B cell (primary cell): ENCODE measurements around the gene BLOC1S1. TPM values are rescaled to one million over a fixed set of nuclear protein-coding genes. Genes with fewer than 3 reads are reported as not detected.

ENCODE experiments used
- ATAC-seq: fragments of 200-7000 bp; cut with Tn5 transposase; one replicate; pipeline ENCODE4 v1.10.0; 2021; ENCODE audit warnings: low read depth, mild to moderate bottlenecking, moderate number of reproducible peaks, moderate library complexity
- CTCF ChIA-PET: fragments of 350-600 bp; sonication (Branson Sonifier 250); formaldehyde crosslinking; loops from one replicate; lab custom pipeline; 2021; ENCODE audit warnings: antibody characterized with exemption, inconsistent platforms; lab: Charles Lee
- POLR2A ChIA-PET: fragments of 350-600 bp; sonication (Branson Sonifier 250); formaldehyde crosslinking; loops from one replicate; lab custom pipeline; 2021; ENCODE audit warnings: antibody characterized with exemption; lab: Charles Lee
- DNase-seq: peaks from one replicate; pipeline ENCODE4 v3.0.0; 2013
- H2AFZ ChIP-seq: 2 replicates; pipeline ENCODE4 v1.6.1; 2012; ENCODE audit warnings: mild to moderate bottlenecking, low read depth, low read length; ENCODE audit not compliant: insufficient read depth, poor library complexity, severe bottlenecking
- H3K27ac ChIP-seq, 2 donors: 1 replicate in 1 of 2; 2 replicates in 1 of 2; pipeline ENCODE4 v1.5.1; 2012 to 2013; ENCODE audit warnings: low read length in 2 of 2, mild to moderate bottlenecking in 2 of 2, moderate library complexity in 1 of 2
- H3K27me3 ChIP-seq, 4 experiments: fragments of 200-600 bp in 1 of 4; sonication (generic) in 1 of 4; replicated peaks in 1 of 4; 1 replicate in 2 of 4; 2 replicates in 2 of 4; pipeline versions ENCODE4 v1.6.1 to v1.7.0; 2013 to 2016; ENCODE audit warnings: low read length in 3 of 4, mild to moderate bottlenecking in 2 of 4, mixed read lengths in 1 of 4, moderate library complexity in 1 of 4; ENCODE audit not compliant: insufficient read depth in 4 of 4, control insufficient read depth in 3 of 4; ENCODE audit errors: control extremely low read depth in 1 of 4
- H3K36me3 ChIP-seq, 2 experiments: replicated peaks in 1 of 2; 1 replicate in 1 of 2; 2 replicates in 1 of 2; pipeline versions ENCODE4 v1.6.1 to v1.7.1; 2013; ENCODE audit warnings: low read length in 1 of 2; ENCODE audit not compliant: insufficient read depth in 2 of 2, control insufficient read depth in 1 of 2; ENCODE audit errors: control extremely low read depth in 1 of 2, extremely low read depth in 1 of 2
- H3K4me1 ChIP-seq, 2 donors: fragments of 200-600 bp in 1 of 2; sonication (generic) in 1 of 2; 1 replicate in 1 of 2; 2 replicates in 1 of 2; pipeline versions ENCODE4 v1.5.1 to v1.6.1; 2013 to 2017; ENCODE audit warnings: low read length in 2 of 2; ENCODE audit not compliant: control insufficient read depth in 2 of 2, insufficient read depth in 2 of 2
- H3K4me2 ChIP-seq: replicated peaks from 2 replicates; pipeline ENCODE3; 2012; ENCODE audit warnings: mild to moderate bottlenecking, low read depth, low read length; ENCODE audit not compliant: poor library complexity, severe bottlenecking
- H3K4me3 ChIP-seq, 5 experiments: fragments of 200-600 bp in 1 of 5; sonication (generic) in 1 of 5; 1 replicate in 3 of 5; 2 replicates in 2 of 5; pipeline versions ENCODE4 v1.5.1 to v1.7.0; 2011 to 2016; ENCODE audit warnings: low read length in 4 of 5, mild to moderate bottlenecking in 4 of 5, low read depth in 2 of 5, control low read depth in 1 of 5, moderate library complexity in 1 of 5; ENCODE audit not compliant: insufficient read depth in 1 of 5; ENCODE audit errors: control extremely low read depth in 1 of 5, extremely low read depth in 1 of 5
- H3K79me2 ChIP-seq: fragments of 200-600 bp; sonication (generic); one replicate; pipeline ENCODE4 v1.6.0; 2016; ENCODE audit warnings: low read length; ENCODE audit not compliant: control insufficient read depth, insufficient read depth
- H3K9ac ChIP-seq: fragments of 200-600 bp; sonication (generic); 2 replicates; pipeline ENCODE4 v1.6.1; 2017; ENCODE audit warnings: mild to moderate bottlenecking, low read length, moderate library complexity
- H3K9me3 ChIP-seq, 3 donors: one replicate each; pipeline versions ENCODE4 v1.6.1 to v1.7.1; 2013; ENCODE audit warnings: low read length in 2 of 3; ENCODE audit not compliant: control insufficient read depth in 2 of 3, insufficient read depth in 1 of 3; ENCODE audit errors: control extremely low read depth in 1 of 3
- H4K20me1 ChIP-seq: 2 replicates; pipeline ENCODE4 v1.6.0; 2012; ENCODE audit warnings: mild to moderate bottlenecking, low read length; ENCODE audit not compliant: insufficient read depth, control insufficient read depth, poor library complexity, severe bottlenecking
- H3K27ac Mint-ChIP-seq: one replicate; pipeline ENCODE4 v1.8.0; 2021; ENCODE audit warnings: mixed read lengths
- H3K27me3 Mint-ChIP-seq: one replicate; pipeline ENCODE4 v1.8.0; 2021; ENCODE audit warnings: mixed read lengths
- H3K4me1 Mint-ChIP-seq: one replicate; pipeline ENCODE4 v1.8.0; 2021; ENCODE audit warnings: mixed read lengths
- H3K4me3 Mint-ChIP-seq: one replicate; pipeline ENCODE4 v1.8.0; 2021; ENCODE audit warnings: mixed read lengths
- H3K9me3 Mint-ChIP-seq: one replicate; pipeline ENCODE4 v1.8.0; 2022; ENCODE audit warnings: mixed read lengths; ENCODE audit not compliant: insufficient read depth
- CTCF ChIP-seq: fragments of 200-600 bp; IDR thresholded peaks from one replicate; pipeline ENCODE4 v1.8.0; 2022; ENCODE audit warnings: antibody characterized with exemption, mild to moderate bottlenecking
- EZH2 ChIP-seq: IDR thresholded peaks from 2 replicates; pipeline ENCODE4 v1.6.1; 2012; ENCODE audit warnings: borderline replicate concordance, low read depth, mild to moderate bottlenecking, moderate library complexity, low read length; ENCODE audit not compliant: insufficient read depth, poor library complexity, severe bottlenecking
- WGBS: methylation state at CpG from one replicate; pipeline ENCODE4 v1.1.5; 2013; ENCODE audit warnings: missing lambda C conversion rate; ENCODE audit not compliant: insufficient coverage; 5-methylcytosine and 5-hydroxymethylcytosine counted together
- intact Hi-C: fragments of 100-400 bp; cut with micrococcal nuclease; formaldehyde crosslinking; loops from one replicate; pipeline ENCODE4 v1.10.0; 2022
- polyA plus RNA-seq: library from polyadenylated mRNA; depleted of rRNA; stranded (reverse); fragments of >200 nt; gene quantifications from 2 replicates; pipeline ENCODE4 v1.2.3, GENCODE V29; 2012
- small RNA-seq: library from RNA; depleted of rRNA; stranded (forward); fragments of <200 nt; gene quantifications from one replicate; pipeline ENCODE3, GENCODE V24; 2012; ENCODE audit warnings: low replicate concordance, low read depth; ENCODE audit not compliant: insufficient read length
- total RNA-seq, 2 donors: library from RNA; stranded (reverse); fragments of 120-200 nt in 1 of 2; gene quantifications; 1 replicate in 1 of 2; 2 replicates in 1 of 2; pipeline versions ENCODE4 v1.2.3 to v1.2.4, GENCODE V29; 2013 to 2022

The BLOC1S1 gene
- total and polyA plus RNA-seq, 2 donors (not counting 1 experiment from before 2014, with no cell fraction given), result 71.1 to 229 TPM

GRCh38 chr12:55765736-55766290 is 50.0 kb downstream of the BLOC1S1 start:
- Histone ChIP-seq H3K27ac (no peak overlapping the region), H3K4me3 (no peak overlapping the region), H3K36me3 (peaks cover 6 to 50% of the 10 kb centered on the region in 2 experiments), H3K9me3 (no peaks in the 10 kb centered on the region), H4K20me1 (peaks cover 8% of the 10 kb centered on the region), H2AFZ (no peak overlapping the region), H3K79me2 (no peaks in the 10 kb centered on the region), H3K27me3 (no peaks in the 10 kb centered on the region), H3K4me2 (no peak overlapping the region), H3K9ac (no peak overlapping the region), H3K4me1 (no peaks in the 10 kb centered on the region)
- intact Hi-C loops, result no loop called here
- DNase-seq (no peak), ATAC-seq (no peak)
- 98% methylated on average over 5 of the region's 5 CpGs for WGBS
- TF ChIP-seq CTCF, result no peak
- no peak for TF ChIP-seq EZH2
- Mint-ChIP-seq H3K27me3 (no peaks in the 10 kb centered on the region), H3K27ac (peak overlapping the region; percentile 5), H3K9me3 (no peaks in the 10 kb centered on the region), H3K4me3 (no peak overlapping the region), H3K4me1 (no peaks in the 10 kb centered on the region)
- POLR2A ChIA-PET, result no interaction called here
- CTCF ChIA-PET, result no interaction called here

GRCh38 chr12:55767156-55767555 is 51.3 kb downstream of the BLOC1S1 start:
- ChIA-PET POLR2A (no interaction called here), CTCF (no interaction called here)
- Histone ChIP-seq H3K9me3 (no peaks in the 10 kb centered on the region), H3K27ac (no peak overlapping the region), H3K27me3 (no peaks in the 10 kb centered on the region), H3K79me2 (peaks cover 5% of the 10 kb centered on the region), H3K9ac (no peak overlapping the region), H3K36me3 (peaks cover 5 to 57% of the 10 kb centered on the region in 2 experiments), H3K4me3 (no peak overlapping the region), H2AFZ (no peak overlapping the region), H3K4me1 (no peaks in the 10 kb centered on the region), H3K4me2 (no peak overlapping the region), H4K20me1 (peaks cover 12% of the 10 kb centered on the region)
- intact Hi-C loops, result no loop called here
- Mint-ChIP-seq H3K27ac (no peak overlapping the region), H3K4me3 (no peak overlapping the region), H3K9me3 (no peaks in the 10 kb centered on the region), H3K4me1 (no peaks in the 10 kb centered on the region), H3K27me3 (no peaks in the 10 kb centered on the region)
- TF ChIP-seq CTCF, result no peak
- no peak for TF ChIP-seq EZH2
- 97% methylated on average over 3 of the region's 4 CpGs for WGBS
- no peak for DNase-seq
- no peak for ATAC-seq

Small RNA genes lying within 50 kb of the gene (small RNA-seq; reads per million reads assigned to genes)
- gene AC009779.1 (not detected), gene RF00017 (not detected)

Other genes with a start within 250 kb of the BLOC1S1 start
- not detected in 2 replicates for gene OR6C70, start 245.9 kb upstream of the BLOC1S1 start, total RNA-seq
- not detected in 2 replicates for gene OR6C70, start 245.9 kb upstream of the BLOC1S1 start, polyA plus RNA-seq
- not detected in 2 replicates for gene OR6C68, start 223.7 kb upstream of the BLOC1S1 start, total RNA-seq
- not detected in 2 replicates for gene OR6C68, start 223.7 kb upstream of the BLOC1S1 start, polyA plus RNA-seq
- not detected in 2 replicates for gene OR6C4, start 166.4 kb upstream of the BLOC1S1 start, total RNA-seq
- gene OR6C4, start 166.4 kb upstream of the BLOC1S1 start, polyA plus RNA-seq, result not detected in 2 replicates
- 0.17 TPM in 1 of 2 replicates, not detected in the other for gene OR2AP1, start 143.6 kb upstream of the BLOC1S1 start, total RNA-seq
- not detected in 2 replicates for gene OR2AP1, start 143.6 kb upstream of the BLOC1S1 start, polyA plus RNA-seq
- gene OR10P1, start 79.2 kb upstream of the BLOC1S1 start, total RNA-seq, result not detected in 2 replicates
- not detected in 2 replicates for gene OR10P1, start 79.2 kb upstream of the BLOC1S1 start, polyA plus RNA-seq
- gene ITGA7, start 8.1 kb upstream of the BLOC1S1 start, total RNA-seq, result 2.4 and 2.7 TPM in 2 replicates
- gene ITGA7, start 8.1 kb upstream of the BLOC1S1 start, polyA plus RNA-seq, result 3.3 and 5.2 TPM in 2 replicates
- gene RDH5, start 4.3 kb downstream of the BLOC1S1 start, total RNA-seq, result 37.8 and 38.1 TPM in 2 replicates
- gene RDH5, start 4.3 kb downstream of the BLOC1S1 start, polyA plus RNA-seq, result 32.6 and 34.0 TPM in 2 replicates
- gene CD63, start 13.0 kb downstream of the BLOC1S1 start, total RNA-seq, result 104 TPM in 2 replicates
- 43.0 and 52.0 TPM in 2 replicates for gene CD63, start 13.0 kb downstream of the BLOC1S1 start, polyA plus RNA-seq
- gene GDF11, start 27.1 kb downstream of the BLOC1S1 start, total RNA-seq, result 11.3 and 12.2 TPM in 2 replicates
- 4.4 and 4.5 TPM in 2 replicates for gene GDF11, start 27.1 kb downstream of the BLOC1S1 start, polyA plus RNA-seq
- gene SARNP, start 101.7 kb downstream of the BLOC1S1 start, total RNA-seq, result 42.8 and 46.4 TPM in 2 replicates
- gene SARNP, start 101.7 kb downstream of the BLOC1S1 start, polyA plus RNA-seq, result 22.6 and 33.3 TPM in 2 replicates
- gene ORMDL2, start 102.0 kb downstream of the BLOC1S1 start, total RNA-seq, result 41.9 and 43.1 TPM in 2 replicates
- 13.3 and 22.7 TPM in 2 replicates for gene ORMDL2, start 102.0 kb downstream of the BLOC1S1 start, polyA plus RNA-seq
- 35.4 and 38.4 TPM in 2 replicates for gene DNAJC14, start 113.5 kb downstream of the BLOC1S1 start, total RNA-seq
- gene DNAJC14, start 113.5 kb downstream of the BLOC1S1 start, polyA plus RNA-seq, result 6.4 and 11.0 TPM in 2 replicates
- gene MMP19, start 126.9 kb downstream of the BLOC1S1 start, total RNA-seq, result 0.12 and 0.42 TPM in 2 replicates
- not detected in 2 replicates for gene MMP19, start 126.9 kb downstream of the BLOC1S1 start, polyA plus RNA-seq
- 38.3 and 39.2 TPM in 2 replicates for gene PYM1, start 211.8 kb downstream of the BLOC1S1 start, total RNA-seq
- 17.9 and 22.5 TPM in 2 replicates for gene PYM1, start 211.8 kb downstream of the BLOC1S1 start, polyA plus RNA-seq
- 238 and 239 TPM in 2 replicates for gene DGKA, start 215.1 kb downstream of the BLOC1S1 start, total RNA-seq
- 269 and 302 TPM in 2 replicates for gene DGKA, start 215.1 kb downstream of the BLOC1S1 start, polyA plus RNA-seq
- 0.32 and 0.90 TPM in 2 replicates for gene PMEL, start 250.0 kb downstream of the BLOC1S1 start, total RNA-seq
- gene PMEL, start 250.0 kb downstream of the BLOC1S1 start, polyA plus RNA-seq, result 0.13 and 0.46 TPM in 2 replicates